NCI-H187 treated with DMSO at 0.1 percent for 48 hours (cell line): ENCODE results near the gene RILP.
A peak's percentile ranks its signal among the peaks of the same experiment; 100 is the strongest.

Source experiments
- DNase-seq: peaks from one replicate; lab custom pipeline; 2025; lab: John Stamatoyannopoulos, UW

The RILP gene

GRCh38 chr17:1647802-1648171 lies 1.9 kb downstream of the RILP start:
- DNase-seq: no peak

DNA sequence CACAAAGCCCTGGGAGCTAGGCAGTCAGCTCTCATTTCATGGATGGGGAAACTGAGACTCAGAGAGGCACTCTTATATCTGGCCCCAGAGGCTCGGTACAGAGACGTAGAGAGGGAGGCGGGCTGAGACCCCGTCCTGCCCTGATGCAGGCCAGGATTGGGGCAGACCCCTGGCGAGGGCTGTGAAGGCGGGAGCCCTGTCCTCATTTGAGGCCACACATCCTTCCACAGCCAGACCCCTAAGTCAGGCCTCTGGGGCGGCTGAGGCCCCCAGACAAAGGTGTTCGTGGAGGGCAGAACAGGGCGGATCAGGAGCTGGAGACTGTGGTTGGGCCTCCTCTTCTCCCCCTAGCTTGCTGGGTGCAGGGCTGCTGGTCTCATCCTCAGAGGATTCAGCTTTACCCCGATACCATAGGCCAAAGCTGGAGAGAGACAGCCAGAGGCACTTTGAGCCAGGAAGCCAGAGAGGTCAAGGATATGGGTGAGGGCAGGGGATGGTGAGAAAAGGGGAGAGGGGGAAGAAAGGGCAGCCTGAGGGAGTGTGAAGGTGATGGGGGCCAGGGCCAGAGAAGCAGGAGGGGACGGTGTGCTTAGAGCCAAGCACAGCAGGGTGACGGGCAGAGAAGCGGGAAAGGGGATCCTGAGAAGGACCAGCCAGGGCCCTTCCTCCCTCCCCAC lies 3.3 kb downstream of the RILP start:
- no peak for DNase-seq

DNA sequence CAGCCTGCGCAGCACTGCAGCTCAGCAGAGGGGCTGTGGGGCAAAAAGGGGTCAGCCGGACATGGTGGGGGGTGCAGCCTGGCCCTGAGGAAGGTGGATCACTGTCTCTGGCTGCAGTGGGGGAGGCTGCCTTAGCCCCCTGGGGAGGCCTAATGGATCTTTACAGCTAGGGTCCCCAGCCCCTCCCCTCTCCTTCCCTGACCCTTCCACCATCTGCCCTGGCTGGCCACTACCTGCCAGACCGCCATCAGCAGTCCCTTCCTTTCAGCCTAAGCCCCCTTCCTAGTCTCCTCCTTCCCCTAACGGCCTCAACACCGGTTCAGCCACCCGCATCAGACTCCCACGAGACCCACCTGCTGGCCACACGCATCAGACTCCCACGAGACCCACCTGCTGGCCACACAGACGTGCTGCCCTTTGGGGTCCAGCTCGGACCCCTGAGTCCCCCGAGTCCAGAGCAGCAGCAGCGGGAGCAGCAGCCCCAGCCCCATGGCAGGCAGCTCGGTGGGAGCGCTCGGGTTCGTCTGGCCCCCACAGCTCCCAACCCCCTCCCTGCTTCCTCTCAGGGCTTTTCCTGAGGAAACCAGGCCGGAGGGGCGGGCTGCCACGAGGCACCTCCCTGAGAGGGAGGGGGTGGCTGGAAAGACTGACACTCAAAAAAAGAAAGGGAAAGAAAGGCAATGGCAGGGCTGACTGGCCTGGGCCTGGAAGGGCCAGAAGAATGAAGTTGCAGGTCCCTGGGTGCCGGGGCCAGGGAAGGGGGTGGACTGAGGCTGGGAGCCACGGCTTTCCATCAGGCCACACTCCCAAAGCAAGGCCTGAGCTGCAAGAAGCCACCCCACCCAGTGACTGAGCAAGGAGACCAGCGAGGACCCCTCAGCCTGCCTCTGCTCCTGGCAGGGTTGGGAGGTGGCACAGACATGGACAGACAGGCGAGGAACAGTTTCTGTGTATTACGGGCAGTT lies 4.2 kb downstream of the RILP start, which contains the start of gene SCARF1:
TSS of gene SCARF1 (minus strand) at position 526 of the 965 bp plus-strand sequence. CDS start at position 491, 35 bp downstream.
- no peak for DNase-seq

- no peak for DNase-seq
Observed at GRCh38 chr17:1644493-1645206, 5.0 kb downstream of the RILP start.

GRCh38 chr17:1643999-1644492 lies 5.6 kb downstream of the RILP start:
- no peak for DNase-seq

GRCh38 chr17:1643293-1643998 lies 6.2 kb downstream of the RILP start:
- no peak for DNase-seq

GRCh38 chr17:1641065-1641403 lies 8.6 kb downstream of the RILP start:
- no peak for DNase-seq

DNA sequence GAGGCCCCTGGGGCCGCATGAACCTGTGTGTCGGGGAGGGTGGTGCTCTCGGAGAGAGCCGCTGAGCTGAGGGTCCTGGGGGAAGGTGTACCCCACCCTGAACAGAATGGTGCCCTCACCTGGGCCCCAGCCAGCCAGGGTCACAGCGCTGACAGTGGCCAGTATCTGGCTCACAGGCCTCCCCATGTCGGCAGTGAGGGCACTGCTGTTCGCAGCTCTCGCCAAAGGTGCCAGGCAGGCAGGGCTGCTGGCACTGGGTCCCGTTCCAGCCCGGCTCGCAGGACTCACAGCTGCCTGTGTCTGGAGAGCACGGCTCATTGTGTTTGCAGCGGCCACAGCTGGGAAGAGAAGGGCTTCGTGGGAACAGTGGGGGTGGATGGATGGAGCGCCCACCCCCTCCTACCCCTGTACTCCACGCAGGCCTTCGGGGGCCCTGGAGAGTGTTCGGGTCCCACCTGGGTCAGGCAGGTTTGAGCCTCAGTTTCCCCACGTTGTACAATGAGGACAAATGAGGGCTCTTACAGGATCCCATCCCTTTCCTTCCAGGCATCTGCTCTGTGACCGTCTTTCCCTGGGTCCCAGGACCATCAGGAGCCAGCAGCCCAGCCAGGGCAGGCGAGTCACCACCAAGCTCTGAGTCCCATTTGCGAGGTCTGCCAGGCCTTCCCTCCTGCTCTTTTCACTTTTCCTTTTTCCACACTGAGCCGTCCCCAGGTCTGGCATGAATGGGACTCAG lies 9.2 kb downstream of the RILP start:
- DNase-seq: no peak

DNA sequence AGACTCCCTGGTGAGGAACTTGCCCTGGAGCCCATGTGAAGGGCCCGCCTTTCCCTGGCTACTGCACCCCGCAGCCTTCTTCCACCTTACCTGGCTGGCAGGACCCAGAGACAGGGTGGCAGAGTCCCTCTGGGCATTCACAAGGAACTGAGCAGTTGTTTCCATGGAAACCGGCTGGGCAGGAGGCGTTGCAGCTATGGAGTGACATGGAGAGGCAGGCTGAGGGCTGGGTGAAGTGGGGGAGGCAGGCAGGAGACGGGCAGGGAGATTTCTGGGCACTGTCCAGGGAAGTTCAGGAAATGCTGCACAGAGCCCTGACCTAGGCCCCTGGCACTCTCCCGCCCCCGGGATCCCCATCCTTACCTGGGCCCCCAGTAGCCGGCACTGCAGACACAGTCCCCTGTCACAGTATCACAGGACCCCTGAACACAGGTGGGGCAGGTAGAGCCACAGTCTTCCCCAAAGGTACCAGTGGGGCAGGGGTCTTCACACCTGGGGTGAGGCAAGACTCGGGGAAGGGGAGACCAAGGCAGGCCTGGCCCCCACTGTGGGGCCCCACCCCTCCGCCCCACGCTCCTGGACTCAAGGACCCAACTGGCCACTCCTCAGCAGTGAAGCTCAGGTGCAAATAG lies 10.0 kb downstream of the RILP start:
- no peak for DNase-seq

DNA sequence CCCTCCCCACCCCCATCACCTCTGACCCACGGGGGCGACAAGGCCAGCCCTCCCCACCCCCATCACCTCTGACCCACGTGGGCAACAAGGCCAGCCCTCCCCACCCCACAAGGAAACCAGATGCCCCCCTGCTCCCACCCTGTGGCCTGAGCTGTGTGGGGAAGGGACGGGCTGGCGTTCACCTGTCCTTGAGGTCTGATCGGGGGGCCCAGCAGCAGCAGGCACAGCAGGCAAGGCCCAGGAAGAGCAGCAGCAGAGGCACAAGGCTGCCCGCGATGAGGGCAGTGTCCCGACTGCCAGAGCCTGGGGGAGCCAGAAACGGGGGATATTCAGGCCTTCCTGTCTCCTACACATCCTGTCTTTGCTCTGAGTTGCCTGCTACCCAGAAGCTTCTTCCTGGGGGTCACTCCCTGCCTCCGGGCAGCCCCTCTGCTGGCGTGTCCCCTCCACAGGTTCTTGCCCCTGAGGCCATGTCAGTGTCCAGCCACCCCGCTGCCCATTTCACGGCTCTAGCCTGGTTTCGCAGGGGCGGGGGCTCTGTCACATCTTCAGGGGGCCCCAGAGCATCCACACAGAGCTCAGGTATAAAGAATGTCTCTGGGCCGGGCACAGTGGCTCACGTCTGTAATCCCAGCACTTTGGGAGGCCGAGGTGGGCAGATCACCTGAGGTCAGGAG lies 10.9 kb downstream of the RILP start:
- no peak for DNase-seq

GRCh38 chr17:1638171-1638590 lies 11.5 kb downstream of the RILP start:
- no peak for DNase-seq

GRCh38 chr17:1636732-1637285 lies 12.9 kb downstream of the RILP start:
- no peak for DNase-seq

DNA sequence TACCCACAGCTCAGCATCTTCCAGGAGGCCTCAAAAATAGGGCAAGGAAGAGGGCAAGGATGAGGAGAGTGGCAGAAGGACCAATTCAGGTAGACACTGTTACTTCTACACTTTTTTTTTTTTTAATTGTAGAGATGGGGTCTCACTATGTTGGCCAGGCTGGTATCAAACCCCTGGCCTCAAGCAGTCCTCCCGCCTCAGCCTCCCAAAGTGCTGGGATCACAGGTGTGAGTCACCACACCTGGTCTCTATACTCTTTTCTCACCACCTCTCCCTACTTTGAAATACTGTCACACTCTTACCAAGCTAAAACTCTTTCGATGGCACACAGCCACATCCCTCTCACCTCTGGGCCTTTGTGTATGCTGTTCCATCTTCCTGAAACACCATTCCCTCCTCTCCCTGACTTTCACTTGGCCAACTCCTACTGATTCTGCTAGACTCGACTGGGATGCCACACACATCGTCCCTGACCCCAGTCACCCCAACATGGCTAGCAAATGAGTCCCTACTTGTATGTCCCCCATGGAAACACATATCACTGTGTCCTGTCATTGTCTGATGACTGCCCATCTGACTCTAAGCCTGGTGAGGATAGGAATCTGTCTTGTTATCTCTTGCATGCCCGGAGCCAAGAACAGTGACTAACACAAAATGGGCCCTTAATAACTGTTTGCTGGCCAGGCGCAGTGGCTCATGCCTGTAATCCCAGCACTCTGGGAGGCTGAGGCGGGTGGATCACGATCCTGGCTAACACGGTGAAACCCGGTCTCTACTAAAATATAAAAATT lies 13.8 kb downstream of the RILP start:
- DNase-seq: no peak

- no peak for DNase-seq
Observed at GRCh38 chr17:1634841-1635650, 14.6 kb downstream of the RILP start.

GRCh38 chr17:1630662-1631061 lies 19.0 kb downstream of the RILP start:
- no peak for DNase-seq

- no peak for DNase-seq
Observed at GRCh38 chr17:1629504-1630310, 20.0 kb downstream of the RILP start.

DNA sequence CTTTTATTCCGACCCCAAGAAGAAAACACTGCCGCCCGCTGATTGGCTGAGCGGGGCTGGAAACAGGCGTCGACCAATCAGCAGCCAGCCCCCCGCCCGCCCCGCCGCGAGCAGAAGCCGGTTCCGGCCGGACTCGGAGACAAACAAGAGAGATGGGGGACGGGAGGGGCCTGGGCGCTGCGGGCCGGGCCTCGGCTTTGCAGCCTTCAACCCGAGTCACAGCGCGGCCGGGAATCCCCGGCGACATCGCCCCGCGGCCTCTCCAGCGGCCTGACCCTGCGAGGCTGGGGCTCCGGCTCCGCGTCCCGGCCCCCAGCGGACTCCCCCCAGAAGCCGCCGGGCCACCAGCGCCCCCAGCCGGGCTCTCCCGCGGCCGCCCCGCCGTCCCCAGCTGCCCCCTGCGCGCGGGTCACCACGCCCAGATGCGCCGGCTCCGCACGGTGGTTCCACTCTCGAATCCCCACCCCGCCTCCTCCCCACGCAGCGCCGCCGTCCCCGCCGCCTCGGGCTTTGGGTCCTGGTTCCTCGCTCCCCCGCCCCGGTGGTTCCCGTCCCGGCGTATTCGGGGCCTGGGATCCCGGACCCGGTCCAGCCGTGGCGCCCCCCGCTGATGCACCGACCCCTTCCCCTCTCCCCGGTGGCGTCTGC lies 20.7 kb downstream of the RILP start:
- peak; percentile 69 for DNase-seq
